UCSD-AML1 (cell line): Measurements from ENCODE around the gene MTA1.

Experiments
- DNase-seq: peaks from one replicate; lab custom pipeline; 2025; ENCODE audit not compliant: unreplicated experiment; lab: John Stamatoyannopoulos, UW

MTA1 gene

DNA sequence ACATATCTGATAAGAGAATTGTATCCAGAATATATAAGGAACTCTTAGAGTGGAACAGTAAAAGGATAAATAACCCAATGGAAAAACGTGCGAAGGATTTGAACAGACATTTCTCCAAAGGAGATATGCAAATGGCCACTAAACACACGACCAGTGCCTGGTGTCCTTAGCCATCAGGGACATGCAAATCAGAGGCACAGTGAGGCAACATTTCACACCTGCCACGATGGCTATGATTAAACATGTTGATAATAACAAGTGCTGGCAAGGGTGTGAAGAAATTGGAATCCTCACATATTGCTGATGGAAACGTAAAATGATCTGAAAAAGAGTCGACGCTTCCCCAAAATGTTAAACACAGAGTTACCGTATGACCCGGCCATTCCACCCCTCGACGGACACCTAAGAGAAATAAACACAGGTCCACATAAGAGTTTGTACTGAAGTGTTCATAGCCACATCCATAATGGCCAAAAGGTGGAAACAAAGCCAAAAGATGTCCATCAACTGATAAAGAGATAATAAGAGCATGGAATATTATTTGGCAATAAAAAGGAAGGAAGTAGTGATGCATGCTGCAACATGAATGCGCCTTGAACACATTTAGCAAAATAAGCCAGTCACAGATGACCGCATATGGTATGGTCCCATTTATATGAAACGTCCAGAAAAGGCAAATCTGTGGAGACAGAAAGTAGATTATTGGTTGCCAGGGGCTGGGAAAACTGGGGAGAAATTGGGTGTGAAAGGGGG, 100.5 kb downstream of the MTA1 start:
- no peak for DNase-seq
